Adrenal gland (tissue), 12 donors: ENCODE data around the gene CIBAR2. TPM values are rescaled to one million over a fixed set of nuclear protein-coding genes. Genes with fewer than 3 reads are reported as not detected.
A peak's percentile ranks its signal among the peaks of the same experiment; 100 is the strongest.

Experiments used
- DNase-seq, 7 donors: peaks; one replicate each; pipeline ENCODE4 v3.0.0-alpha.2; 2019 to 2020
- H3K27ac ChIP-seq, 5 donors: fragments of 200-600 bp; sonication (generic) in 4 of 5; 1 replicate in 3 of 5; 2 replicates in 2 of 5; pipeline versions ENCODE4 v1.5.1 to v1.8.0; 2016 to 2020; ENCODE audit warnings: mild to moderate bottlenecking in 1 of 5
- H3K27me3 ChIP-seq: fragments of 200-600 bp; 2 replicates; pipeline ENCODE4 v1.8.0; 2021
- H3K36me3 ChIP-seq, 2 donors: fragments of 200-600 bp; replicated peaks in 1 of 2; 1 replicate in 1 of 2; 2 replicates in 1 of 2; pipeline versions ENCODE4 v1.5.1 to v1.8.0; 2018 to 2022
- H3K4me1 ChIP-seq, 2 donors: fragments of 200-600 bp; replicated peaks in 1 of 2; 1 replicate in 1 of 2; 2 replicates in 1 of 2; pipeline versions ENCODE4 v1.5.1 to v1.8.0; 2018 to 2021
- H3K4me3 ChIP-seq, 4 donors: fragments of 200-600 bp; sonication (generic) in 3 of 4; one replicate each; pipeline ENCODE4 v1.5.1; 2016 to 2018
- H3K9me3 ChIP-seq, 3 donors: fragments of 200-600 bp; sonication (generic) in 1 of 3; replicated peaks in 1 of 3; 1 replicate in 2 of 3; 2 replicates in 1 of 3; pipeline versions ENCODE4 v1.5.1 to v1.8.0; 2016 to 2021
- CTCF ChIP-seq, 6 experiments: fragments of 450-650 bp in 4 of 6; fragments of 200-600 bp in 2 of 6; sonication (generic) in 1 of 6; IDR thresholded peaks; 1 replicate in 5 of 6; 2 replicates in 1 of 6; pipeline versions ENCODE4 v1.5.1 to v1.8.0; 2016 to 2021; ENCODE audit warnings: antibody characterized with exemption in 6 of 6, mild to moderate bottlenecking in 2 of 6, moderate library complexity in 1 of 6
- POLR2A ChIP-seq, 2 donors: fragments of 450-650 bp; IDR thresholded peaks; one replicate each; pipeline ENCODE4 v1.6.1; 2017; ENCODE audit warnings: antibody characterized with exemption in 2 of 2, mild to moderate bottlenecking in 2 of 2, moderate library complexity in 1 of 2
- WGBS, 4 donors: extraction: QIAGEN DNeasy Blood & Tissue Kit in 2 of 4; methylation state at CpG; one replicate each; pipeline versions ENCODE4 v1.1.5 to v1.1.7; 2013 to 2017; 5-methylcytosine and 5-hydroxymethylcytosine counted together
- intact Hi-C, 2 donors: fragments of 100-400 bp; cut with DNase I; formaldehyde crosslinking; loops; one replicate each; pipeline versions ENCODE4 v1.14.1 to v1.15.0; 2022 to 2023
- polyA plus RNA-seq, 3 donors: library from polyadenylated mRNA; stranded (reverse); fragments of 200-250 nt in 2 of 3; fragments of 350-450 nt in 1 of 3; fragmentation: Illumina TruSeq in 1 of 3; extraction: RNeasy Lipid Tissue Mini Kit (QIAGEN cat#74804) in 1 of 3; gene quantifications; one replicate each; pipeline ENCODE4 v1.2.3, GENCODE V29; 2013 to 2014
- total RNA-seq, 9 donors: library from RNA; depleted of rRNA in 4 of 9; stranded (reverse); fragments of >200 nt in 4 of 9; fragments of 120-200 nt in 1 of 9; fragmentation: NEBNext Ultra II Directional in 1 of 9; extraction: Animal tissue kit (Norgen Biotek cat#: 25700) in 1 of 9; gene quantifications; one replicate each; pipeline versions ENCODE4 v1.1.0 to v1.2.4, GENCODE V29; 2013 to 2023
- donor health status: healthy with polysubstance abuse.
- donor health status: Bipolar disorder and iron deficiency.
- donor health status: DM: yes; HTN: yes; CAD: no.
- donor health status: DM: no; HTN: no; CAD: no.
- donor health status: DM: no; HTN: no; CAD: no.
- donor health status: DM: yes; HTN: yes; CAD: no.

The CIBAR2 gene
- total and polyA plus RNA-seq, 12 donors, result 0.17 to 2.6 (median 0.73) TPM; not detected in 4

DNA sequence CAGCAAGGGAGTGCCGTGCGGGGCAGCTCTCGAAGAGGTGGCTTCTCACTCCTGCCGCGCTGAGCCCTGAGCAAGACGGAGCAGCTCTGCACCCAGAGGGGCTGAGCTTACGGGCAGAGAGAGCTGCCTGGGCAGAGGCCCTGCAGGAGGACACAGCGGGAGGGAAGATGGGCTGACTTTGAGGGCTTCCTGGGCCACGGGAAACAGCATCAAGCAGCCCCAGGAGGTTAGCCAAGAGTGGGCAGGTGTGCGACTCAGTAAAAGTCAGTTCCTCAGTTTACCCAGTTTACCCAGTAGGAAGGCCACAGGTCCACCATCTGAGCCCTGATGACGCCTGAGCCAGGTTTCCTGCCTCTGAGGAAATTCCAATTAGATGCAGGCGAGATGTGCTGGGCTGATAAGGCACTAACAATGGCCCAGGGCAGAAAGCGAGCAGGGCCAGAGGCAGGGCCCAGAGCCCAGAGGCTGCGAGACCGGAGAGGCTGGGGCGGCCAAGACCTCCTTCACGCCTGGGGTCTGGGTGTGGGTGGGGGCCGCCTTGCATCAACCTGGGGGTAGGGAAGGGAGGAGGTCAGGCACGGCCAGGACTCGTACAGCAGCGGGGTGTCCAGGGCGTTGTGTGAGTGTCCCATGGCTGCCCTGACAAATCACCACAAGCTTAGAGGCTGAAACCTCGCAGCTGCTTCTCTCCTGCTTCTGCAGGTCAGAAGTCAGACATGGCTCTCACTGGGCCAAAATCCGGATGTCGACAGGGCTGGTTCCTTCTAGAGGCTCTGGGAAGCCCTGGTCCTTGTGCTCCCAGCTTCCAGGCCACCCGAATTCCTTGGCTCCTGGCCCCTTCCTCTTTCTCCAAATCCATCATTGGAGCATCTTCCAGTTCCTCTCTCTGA, 32.0 kb upstream of the CIBAR2 start:
- Histone ChIP-seq H3K27ac (peak overlapping the region in 2 of 5 donors; percentile 3 to 84), H3K4me1 (peaks cover 3 to 29% of the 10 kb centered on the region in 2 donors), H3K36me3 (no peaks in the 10 kb centered on the region), H3K4me3 (no peak overlapping the region), H3K9me3 (no peaks in the 10 kb centered on the region), H3K27me3 (no peaks in the 10 kb centered on the region)
- TF ChIP-seq POLR2A (IDR thresholded peaks at IDR 0.05) (no peak), CTCF (IDR thresholded peaks at IDR 0.05) (no peak)
- no peak for DNase-seq
- intact Hi-C loops, result no loop called here
- 82 to 88% (median 82%) methylated on average over 15 to 26 of the region's 26 CpGs for WGBS, 4 donors

- DNase-seq, result peak in 1 of 7 donors; percentile 50
- Histone ChIP-seq H3K36me3 (no peaks in the 10 kb centered on the region), H3K4me3 (no peak overlapping the region), H3K4me1 (peaks cover 3 to 34% of the 10 kb centered on the region in 2 donors), H3K9me3 (no peaks in the 10 kb centered on the region), H3K27ac (no peak overlapping the region), H3K27me3 (no peaks in the 10 kb centered on the region)
- intact Hi-C loops, result no loop called here
- TF ChIP-seq CTCF (IDR thresholded peaks at IDR 0.05) (no peak), POLR2A (IDR thresholded peaks at IDR 0.05) (no peak)
- WGBS, 4 donors, result 52 to 65% (median 60%) methylated on average over 7 to 19 of the region's 19 CpGs
These were observed 30.5 kb upstream of the CIBAR2 start for GRCh38 chr16:85142771-85143211.

DNA sequence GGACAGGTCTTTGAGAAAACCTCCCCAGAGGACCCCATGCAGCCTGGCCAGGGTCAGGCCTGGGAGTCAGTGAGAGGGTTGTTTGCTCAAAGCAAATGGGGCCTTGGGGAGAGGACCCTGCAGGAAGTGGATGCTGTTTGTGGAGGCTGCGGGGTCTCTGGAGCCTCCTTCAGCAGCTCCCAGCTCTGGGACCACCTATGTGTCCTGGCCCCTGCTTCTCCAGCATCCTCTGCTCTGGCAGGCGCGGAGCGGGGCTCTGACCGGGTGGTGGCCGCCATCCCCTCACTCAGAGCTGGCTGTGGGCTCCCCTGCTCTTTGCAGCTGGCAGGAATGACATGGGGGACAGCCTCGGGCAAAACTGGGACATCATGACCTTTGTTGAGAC, 29.8 kb upstream of the CIBAR2 start:
- Histone ChIP-seq H3K4me1 (peaks cover 5 to 32% of the 10 kb centered on the region in 2 donors), H3K9me3 (no peaks in the 10 kb centered on the region), H3K4me3 (no peak overlapping the region), H3K27ac (no peak overlapping the region), H3K27me3 (no peaks in the 10 kb centered on the region), H3K36me3 (no peaks in the 10 kb centered on the region)
- no peak for TF ChIP-seq CTCF (IDR thresholded peaks at IDR 0.05)
- WGBS, 4 donors, result 80 to 93% (median 89%) methylated on average over 1 to 7 of the region's 7 CpGs
- DNase-seq, result no peak
- intact Hi-C loops, result no loop called here

- no peaks in the 10 kb centered on the region for H3K27me3 ChIP-seq
- H3K4me3 ChIP-seq, result no peak overlapping the region
- TF ChIP-seq CTCF (IDR thresholded peaks at IDR 0.05) (no peak), POLR2A (IDR thresholded peaks at IDR 0.05) (no peak)
- H3K27ac ChIP-seq, result no peak overlapping the region
- H3K4me1 ChIP-seq, result peaks cover 7 to 32% of the 10 kb centered on the region in 2 donors
- H3K36me3 ChIP-seq, result no peaks in the 10 kb centered on the region
- H3K9me3 ChIP-seq, result peaks cover 0 to 1% (median 0%) of the 10 kb centered on the region in 3 donors
- 86 to 93% (median 88%) methylated on average over 14 to 17 of the region's 17 CpGs for WGBS, 4 donors
- intact Hi-C loops, result no loop called here
- DNase-seq, result no peak
These were observed 29.3 kb upstream of the CIBAR2 start for GRCh38 chr16:85141491-85142128.
